GM12878 (cell line): ENCODE measurements around the gene DNMT3A. TPM values are rescaled to one million over a fixed set of nuclear protein-coding genes. Genes with fewer than 3 reads are reported as not detected.

Experiments used
- CBFB ChIP-seq: IDR thresholded peaks from 2 replicates; pipeline ENCODE4 v1.6.1; 2016; ENCODE audit warnings: antibody characterized with exemption, low read depth
- CTCF ChIP-seq, 3 experiments: IDR thresholded peaks in 2 of 3; conservative IDR thresholded peaks in 1 of 3; 2 replicates each; pipeline ENCODE4 v1.5.1; 2011; ENCODE audit warnings: low read depth in 3 of 3, low read length in 3 of 3, mild to moderate bottlenecking in 3 of 3, control low read depth in 2 of 3, moderate library complexity in 2 of 3, inconsistent platforms in 1 of 3, mixed read lengths in 1 of 3; ENCODE audit not compliant: control insufficient read depth in 2 of 3, insufficient read depth in 1 of 3; ENCODE audit errors: extremely low read depth in 1 of 3
- DPF2 ChIP-seq: fragments of 450-650 bp; IDR thresholded peaks from 2 replicates; pipeline ENCODE4 v1.6.1; 2017; ENCODE audit warnings: mild to moderate bottlenecking
- EED ChIP-seq: sonication (generic); IDR thresholded peaks from 2 replicates; pipeline ENCODE4 v1.6.1; 2016; ENCODE audit warnings: antibody characterized with exemption, low read depth
- EGR1 ChIP-seq, 2 experiments: IDR thresholded peaks; 1 replicate in 1 of 2; 2 replicates in 1 of 2; pipeline ENCODE4 v1.6.1; 2011 to 2012; ENCODE audit warnings: low read depth in 2 of 2, low read length in 2 of 2, borderline replicate concordance in 1 of 2, mild to moderate bottlenecking in 1 of 2, moderate library complexity in 1 of 2
- HCFC1 ChIP-seq: fragments of 150-350 bp; IDR thresholded peaks from 2 replicates; pipeline ENCODE4 v1.6.1; 2014; ENCODE audit warnings: low read length
- HDAC2 ChIP-seq: fragments of 200-600 bp; sonication (generic); IDR thresholded peaks from 2 replicates; pipeline ENCODE4 v1.6.1; 2017
- HDGF ChIP-seq: fragments of 450-650 bp; IDR thresholded peaks from 2 replicates; pipeline ENCODE4 v1.6.1; 2016; ENCODE audit warnings: antibody characterized with exemption
- KAT2A ChIP-seq: conservative IDR thresholded peaks from 2 replicates; pipeline ENCODE4 v1.6.1; 2011; ENCODE audit warnings: low read depth, low read length; ENCODE audit not compliant: control insufficient read depth
- KDM1A ChIP-seq: fragments of 200-600 bp; sonication (generic); IDR thresholded peaks from 2 replicates; pipeline ENCODE4 v1.6.1; 2016; ENCODE audit warnings: borderline replicate concordance
- MAX ChIP-seq: IDR thresholded peaks from 2 replicates; pipeline ENCODE4 v1.6.1; 2012; ENCODE audit warnings: low read depth, low read length, improper control_type of control experiment
- PRDM15 ChIP-seq: fragments of 450-650 bp; formaldehyde crosslinking; IDR thresholded peaks from 2 replicates; pipeline ENCODE4 v1.4.0; 2020; ENCODE audit warnings: mild to moderate bottlenecking, moderate library complexity
- RELA ChIP-seq: fragments of 450-650 bp; IDR thresholded peaks from 2 replicates; pipeline ENCODE4 v1.8.0; 2014; ENCODE audit warnings: borderline replicate concordance; ENCODE audit not compliant: partially characterized antibody
- REST ChIP-seq: IDR thresholded peaks from 2 replicates; pipeline ENCODE4 v1.6.1; 2012; ENCODE audit warnings: mild to moderate bottlenecking, low read depth, low read length
- TARDBP ChIP-seq: IDR thresholded peaks from 2 replicates; pipeline ENCODE4 v1.6.1; 2016; ENCODE audit warnings: borderline replicate concordance
- YBX1 ChIP-seq: fragments of 450-650 bp; IDR thresholded peaks from 2 replicates; pipeline ENCODE4 v1.6.1; 2016; ENCODE audit warnings: antibody characterized with exemption
- ZNF592 ChIP-seq: fragments of 450-650 bp; IDR thresholded peaks from 2 replicates; pipeline ENCODE4 v1.6.1; 2017; ENCODE audit warnings: mild to moderate bottlenecking, moderate library complexity
- polyA plus RNA-seq, 11 experiments: library from polyadenylated mRNA; depleted of rRNA in 4 of 11; unstranded in 6 of 11; stranded (reverse) in 5 of 11; fragments of >200 nt; fragmentation: Nextera tagmentation in 4 of 11; fragmentation: Illumina TruSeq in 1 of 11; extraction: Ambion mirVana in 4 of 11; extraction: Trizol in 1 of 11; gene quantifications; 1 replicate in 1 of 11; 2 replicates in 10 of 11; pipeline versions ENCODE4 v1.2.1 to v1.2.3, GENCODE V29; 2011 to 2016; ENCODE audit warnings: inconsistent platforms in 2 of 11, missing spikeins in 2 of 11, low read depth in 1 of 11
- total RNA-seq, 4 experiments: library from RNA; depleted of rRNA in 3 of 4; stranded (reverse); fragments of >200 nt in 3 of 4; fragmentation: Illumina TruSeq in 1 of 4; extraction: Trizol in 1 of 4; gene quantifications; 2 replicates each; pipeline versions ENCODE4 v1.2.1 to v1.2.3, GENCODE V29; 2013 to 2021

DNMT3A gene
- total and polyA plus RNA-seq, 10 of the 15 experiments (the other 5 are each of a cell fraction or from before 2014, with no cell fraction given), result 7.4 to 51.6 (median 17.4) TPM

- no peak for TF ChIP-seq CTCF (IDR thresholded peaks at IDR 0.05 in 2 of 3, conservative IDR thresholded peaks at IDR 0.05 in 1 of 3; ENCODE audit: control insufficient read depth in 2 of 3, extremely low read depth in 1 of 3, insufficient read depth in 1 of 3, low read depth in 3 of 3, low read length in 3 of 3)
- no peak for TF ChIP-seq YBX1
- peak; percentile 99 for TF ChIP-seq EED
- no peak for TF ChIP-seq PRDM15
- 0 out of 2 replicates have a peak, but pooled peaks have one; percentile 19 for TF ChIP-seq REST
- 0 out of 2 replicates have a peak, but pooled peaks have one; percentile 56 for TF ChIP-seq CBFB
- no peak for TF ChIP-seq EGR1 (IDR thresholded peaks at IDR 0.05; ENCODE audit: borderline replicate concordance in 1 of 2, low read depth in 2 of 2, low read length in 2 of 2)
- no peak for TF ChIP-seq KAT2A
- TF ChIP-seq HDGF, result 0 out of 2 replicates have a peak, but pooled peaks have one; percentile 72
- peak; percentile 90 for TF ChIP-seq ZNF592
- TF ChIP-seq HDAC2, result no peak
- no peak for TF ChIP-seq HCFC1
- peak; percentile 99 for TF ChIP-seq DPF2
- no peak for TF ChIP-seq TARDBP
- TF ChIP-seq RELA, result no peak
- no peak for TF ChIP-seq KDM1A
- TF ChIP-seq MAX, result peak; percentile 92
These were observed 62.6 kb downstream of the DNMT3A start (continued) for GRCh38 chr2:25279091-25279651.
